Stimulated activated CD4-positive, alpha-beta T cell treated with anti-CD3 and anti-CD28 coated beads, TNF-alpha, amount 100 ng/mL, for 4 hours (primary cell): ENCODE measurements around the gene FLT4.

ENCODE experiments used
- DNase-seq, 3 experiments: peaks; one replicate each; pipeline ENCODE4 v3.0.0-alpha.2; 2020; ENCODE audit warnings: low read depth in 3 of 3

The FLT4 gene

GRCh38 chr5:180607861-180608571 lies 41.4 kb downstream of the FLT4 start:
- DNase-seq, result no peak

- DNase-seq, result no peak
Measured at GRCh38 chr5:180606215-180606785, 43.1 kb downstream of the FLT4 start.

GRCh38 chr5:180605554-180606214 lies 43.7 kb downstream of the FLT4 start:
- peak; percentile 20 to 36 (median 31) for DNase-seq

- DNase-seq, result no peak
Measured at GRCh38 chr5:180604271-180604670, 45.1 kb downstream of the FLT4 start.

- no peak for DNase-seq
Measured at GRCh38 chr5:180603076-180603594, 46.3 kb downstream of the FLT4 start.

GRCh38 chr5:180602481-180603075 lies 46.8 kb downstream of the FLT4 start:
- no peak for DNase-seq

- DNase-seq, result no peak
Measured at GRCh38 chr5:180601591-180602480, 47.6 kb downstream of the FLT4 start.

- DNase-seq, result no peak
Measured at GRCh38 chr5:180600554-180601041, 48.8 kb downstream of the FLT4 start.

- DNase-seq, result no peak
Measured at GRCh38 chr5:180599981-180600553, 49.3 kb downstream of the FLT4 start.

GRCh38 chr5:180599590-180599914 lies 49.8 kb downstream of the FLT4 start:
- DNase-seq, result no peak

- no peak for DNase-seq
Measured at GRCh38 chr5:180598797-180599589, 50.4 kb downstream of the FLT4 start.

- no peak for DNase-seq
Measured at GRCh38 chr5:180598316-180598701, 51.1 kb downstream of the FLT4 start.

- no peak for DNase-seq
Measured at GRCh38 chr5:180596668-180597231, 52.6 kb downstream of the FLT4 start.

- DNase-seq, result no peak
Measured at GRCh38 chr5:180596115-180596667, 53.2 kb downstream of the FLT4 start.

- DNase-seq, result no peak
Measured at GRCh38 chr5:180595381-180596114, 53.9 kb downstream of the FLT4 start.

- DNase-seq, result no peak
Measured at GRCh38 chr5:180595046-180595379, 54.4 kb downstream of the FLT4 start.

GRCh38 chr5:180594311-180595045 lies 54.9 kb downstream of the FLT4 start:
- no peak for DNase-seq

GRCh38 chr5:180593446-180594206 lies 55.8 kb downstream of the FLT4 start:
- no peak for DNase-seq
